ENCODE data around the gene ARSB.

Gene ARSB

DNA sequence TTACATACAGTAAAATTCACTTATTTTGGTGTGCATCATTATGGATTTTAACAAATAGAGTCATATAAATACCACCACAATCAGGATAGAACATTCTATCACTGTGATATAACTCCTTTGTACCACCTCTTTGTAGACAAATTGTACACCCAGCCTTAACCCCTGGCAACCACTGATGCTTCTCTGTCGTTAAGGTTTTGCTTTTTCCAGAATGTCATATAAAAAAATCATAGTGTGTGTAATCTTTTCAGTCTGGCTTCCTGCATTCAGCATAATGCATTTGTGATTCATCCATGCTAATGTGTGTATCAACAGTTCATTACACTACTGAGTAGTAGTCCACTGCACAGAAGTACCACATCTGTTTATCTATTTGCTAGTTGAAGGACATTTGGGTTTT lies 81.2 kb downstream of the ARSB start:
- Histone ChIP-seq H3K27ac (ENCODE audit: low read depth, low read length) (no peak overlapping the region), H3K36me3 (ENCODE audit: control insufficient read depth, insufficient read depth, low read length) (no peaks in the 10 kb centered on the region), H3K4me1 (ENCODE audit: control insufficient read depth, insufficient read depth, low read length) (peaks cover 16% of the 10 kb centered on the region), H3K27me3 (ENCODE audit: control insufficient read depth, insufficient read depth, low read length) (no peaks in the 10 kb centered on the region), H3K4me3 (ENCODE audit: low read length) (no peak overlapping the region), H3K9ac (ENCODE audit: low read length) (no peak overlapping the region)

DNA sequence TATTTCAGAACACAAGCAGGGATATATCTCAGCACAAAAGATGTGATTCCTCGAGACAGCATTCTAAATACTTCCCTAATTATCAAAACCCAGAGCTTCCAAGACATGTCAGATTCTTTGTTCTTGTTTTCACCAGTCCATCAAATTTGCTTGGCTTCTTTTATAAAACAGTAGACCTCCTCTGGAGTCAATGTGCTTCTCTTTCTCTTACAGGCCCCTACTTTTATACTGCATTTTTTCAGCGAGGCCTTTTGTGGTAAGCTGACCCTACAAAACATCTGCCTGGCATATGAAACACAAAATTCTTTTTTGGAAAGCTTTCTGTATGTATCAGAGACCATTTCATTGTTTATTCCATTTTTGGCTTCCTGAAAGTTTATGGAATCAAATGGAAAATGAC lies 81.8 kb downstream of the ARSB start:
- H3K27ac ChIP-seq (ENCODE audit: low read depth, low read length): no peak overlapping the region
- H3K4me3 ChIP-seq (ENCODE audit: low read length): no peak overlapping the region
- no peak overlapping the region for H3K9ac ChIP-seq (ENCODE audit: low read length)
- H3K27me3 ChIP-seq (ENCODE audit: control insufficient read depth, insufficient read depth, low read length): no peaks in the 10 kb centered on the region
- H3K36me3 ChIP-seq (ENCODE audit: control insufficient read depth, insufficient read depth, low read length): no peaks in the 10 kb centered on the region
- H3K4me1 ChIP-seq (ENCODE audit: control insufficient read depth, insufficient read depth, low read length): peaks cover 12% of the 10 kb centered on the region

DNA sequence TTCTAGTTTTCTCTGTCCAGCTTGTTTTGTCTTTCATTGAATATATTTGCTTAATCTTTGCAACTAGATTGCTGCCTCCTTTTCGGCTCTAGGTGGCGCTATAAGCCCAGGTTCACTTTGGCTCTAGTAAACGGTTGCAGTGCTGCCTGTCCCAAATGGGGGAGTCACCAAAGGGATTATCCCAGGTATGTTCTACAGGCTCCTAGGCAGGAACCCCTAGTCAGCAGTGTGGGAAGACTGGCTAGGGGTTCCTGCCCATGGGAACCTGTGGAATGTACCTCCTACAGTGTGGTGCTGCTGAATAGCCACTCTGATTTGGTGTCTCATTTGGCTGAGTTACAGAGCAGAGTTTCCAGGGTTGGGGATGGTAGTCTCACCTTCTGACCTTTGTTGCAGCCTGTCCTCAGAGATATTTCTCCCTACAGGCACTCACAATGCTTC lies 85.2 kb downstream of the ARSB start:
- no peak overlapping the region for H3K9ac ChIP-seq (ENCODE audit: low read length)
- H3K4me1 ChIP-seq (ENCODE audit: control insufficient read depth, insufficient read depth, low read length): no peaks in the 10 kb centered on the region

DNA sequence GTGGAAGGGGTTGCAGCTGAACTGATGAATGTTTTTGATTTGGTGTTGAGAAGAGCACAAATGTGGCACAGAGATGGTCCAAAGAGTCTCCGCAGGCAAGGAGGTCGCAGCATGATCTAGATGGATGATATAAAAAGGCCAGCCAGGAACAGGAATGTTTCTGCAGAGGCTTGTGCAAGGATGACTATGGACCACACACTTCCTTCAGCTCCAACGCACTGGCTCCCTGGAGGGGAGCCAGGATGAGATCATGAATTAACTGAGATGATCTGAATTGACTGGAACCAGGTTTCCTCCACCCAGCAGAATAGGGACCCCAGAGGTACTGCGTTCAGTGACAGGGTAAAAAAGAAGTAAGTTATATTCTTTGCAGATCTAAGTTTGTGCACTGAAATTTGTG lies 89.0 kb downstream of the ARSB start:
- no peak overlapping the region for H3K9ac ChIP-seq (ENCODE audit: low read length)
- H3K4me1 ChIP-seq (ENCODE audit: control insufficient read depth, insufficient read depth, low read length): no peaks in the 10 kb centered on the region
- H3K27ac ChIP-seq (ENCODE audit: low read depth, low read length): no peak overlapping the region
- no peaks in the 10 kb centered on the region for H3K27me3 ChIP-seq (ENCODE audit: control insufficient read depth, insufficient read depth, low read length)
- no peaks in the 10 kb centered on the region for H3K36me3 ChIP-seq (ENCODE audit: control insufficient read depth, insufficient read depth, low read length)
- H3K4me3 ChIP-seq (ENCODE audit: low read length): no peak overlapping the region

More for the DNA sequence above, 85.2 kb downstream of the ARSB start:
- Histone ChIP-seq H3K4me3 (ENCODE audit: low read length) (no peak overlapping the region), H3K27ac (ENCODE audit: low read depth, low read length) (no peak overlapping the region), H3K27me3 (ENCODE audit: control insufficient read depth, insufficient read depth, low read length) (no peaks in the 10 kb centered on the region), H3K36me3 (ENCODE audit: control insufficient read depth, insufficient read depth, low read length) (no peaks in the 10 kb centered on the region)

DNA sequence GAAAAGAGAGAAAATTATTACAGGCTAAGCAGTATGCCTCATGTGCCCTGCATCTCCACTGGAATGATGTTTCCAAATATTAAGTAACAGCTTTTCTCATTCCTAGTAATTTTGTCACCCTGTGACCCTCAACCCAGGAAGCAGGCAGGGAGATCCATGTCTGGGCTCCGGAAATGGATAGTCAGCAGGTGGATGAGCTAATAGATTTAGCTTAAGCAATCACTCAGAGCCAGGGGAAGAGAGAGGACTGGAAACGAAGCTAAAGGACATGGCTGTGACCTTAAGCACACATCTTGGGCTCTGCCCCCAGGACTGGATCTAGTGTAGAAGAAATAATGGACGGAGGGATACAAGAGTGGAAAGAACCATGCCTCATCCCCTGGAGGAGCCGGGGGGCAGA lies 89.5 kb downstream of the ARSB start:
- no peak overlapping the region for H3K27ac ChIP-seq (ENCODE audit: low read depth, low read length)

DNA sequence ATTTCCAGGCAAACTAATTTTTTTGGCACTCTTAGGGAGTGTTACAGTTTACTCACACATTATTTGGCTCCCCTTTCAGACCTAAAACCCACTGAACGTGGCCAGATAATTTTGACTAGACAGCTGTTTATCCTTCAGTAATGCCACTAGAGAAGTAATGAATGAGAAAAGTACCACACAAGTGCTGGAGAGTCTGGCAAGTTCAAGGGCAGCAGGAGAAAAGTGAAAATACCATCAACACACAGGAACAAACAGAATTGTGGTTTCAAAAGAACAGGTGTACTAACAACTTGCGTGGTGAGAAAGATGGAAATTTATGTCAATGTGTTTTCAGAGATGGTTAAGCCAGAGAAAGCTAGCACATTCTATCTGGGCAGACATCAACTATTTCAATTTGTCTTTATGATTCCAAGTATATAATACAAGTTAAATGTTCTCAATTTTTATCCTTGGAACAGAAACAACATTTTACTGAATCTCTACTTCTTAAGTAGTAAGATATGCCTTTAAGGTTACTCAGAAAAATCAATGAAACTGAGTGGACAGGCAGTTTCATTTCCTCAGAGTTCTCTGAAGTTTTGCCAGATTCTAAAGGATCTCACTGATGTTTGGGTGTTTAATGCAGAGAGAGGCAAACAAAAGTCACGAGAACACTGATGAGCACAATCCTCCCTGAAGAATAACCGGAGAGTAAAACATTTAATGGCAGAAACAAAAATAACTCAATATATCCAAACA lies 91.0 kb downstream of the ARSB start:
- no peaks in the 10 kb centered on the region for H3K4me1 ChIP-seq (ENCODE audit: control insufficient read depth, insufficient read depth, low read length)
- H3K27me3 ChIP-seq (ENCODE audit: control insufficient read depth, insufficient read depth, low read length): no peaks in the 10 kb centered on the region
- no peak overlapping the region for H3K27ac ChIP-seq (ENCODE audit: low read depth, low read length)
- H3K9ac ChIP-seq (ENCODE audit: low read length): no peak overlapping the region
- no peak overlapping the region for H3K4me3 ChIP-seq (ENCODE audit: low read length)
- no peaks in the 10 kb centered on the region for H3K36me3 ChIP-seq (ENCODE audit: control insufficient read depth, insufficient read depth, low read length)

More for the DNA sequence above, 89.5 kb downstream of the ARSB start:
- Histone ChIP-seq H3K9ac (ENCODE audit: low read length) (no peak overlapping the region), H3K36me3 (ENCODE audit: control insufficient read depth, insufficient read depth, low read length) (no peaks in the 10 kb centered on the region), H3K4me1 (ENCODE audit: control insufficient read depth, insufficient read depth, low read length) (no peaks in the 10 kb centered on the region), H3K4me3 (ENCODE audit: low read length) (no peak overlapping the region), H3K27me3 (ENCODE audit: control insufficient read depth, insufficient read depth, low read length) (no peaks in the 10 kb centered on the region)

DNA sequence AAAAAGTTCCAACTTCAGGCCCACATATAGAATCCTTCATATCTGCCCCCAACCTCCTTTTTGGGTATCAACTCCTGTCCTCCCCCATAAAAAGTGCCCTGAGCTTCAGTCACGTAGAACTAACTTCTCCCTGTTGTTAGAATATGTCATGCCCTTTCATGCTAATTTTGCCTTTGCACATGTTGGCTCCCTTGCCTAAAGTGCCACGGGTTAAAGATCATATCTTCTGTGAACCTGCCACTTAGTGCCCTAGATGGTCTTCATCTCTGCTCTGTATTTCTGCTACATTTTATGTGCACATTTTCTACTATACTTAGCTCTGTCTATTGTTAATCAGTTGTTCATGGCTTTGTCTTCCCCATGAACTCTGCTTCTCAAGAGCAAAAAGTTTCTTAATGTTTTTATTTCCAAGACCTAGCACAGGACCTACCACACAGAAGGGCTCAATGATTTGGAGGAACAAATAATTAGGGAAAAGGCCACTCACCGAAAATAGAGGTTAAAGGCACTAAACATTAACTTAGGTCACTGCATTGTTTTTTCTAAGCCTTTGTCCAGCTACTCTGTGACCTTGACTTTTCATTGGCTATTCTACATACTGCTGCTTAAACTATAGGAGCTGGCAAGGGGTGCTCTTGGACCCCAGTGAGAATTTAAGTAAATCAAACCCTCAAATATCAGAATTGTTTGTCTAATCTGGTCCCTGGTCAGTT lies 94.3 kb downstream of the ARSB start:
- Histone ChIP-seq H3K4me1 (ENCODE audit: control insufficient read depth, insufficient read depth, low read length) (peaks cover 6% of the 10 kb centered on the region), H3K36me3 (ENCODE audit: control insufficient read depth, insufficient read depth, low read length) (no peaks in the 10 kb centered on the region), H3K9ac (ENCODE audit: low read length) (no peak overlapping the region), H3K4me3 (ENCODE audit: low read length) (no peak overlapping the region), H3K27me3 (ENCODE audit: control insufficient read depth, insufficient read depth, low read length) (no peaks in the 10 kb centered on the region), H3K27ac (ENCODE audit: low read depth, low read length) (no peak overlapping the region)

DNA sequence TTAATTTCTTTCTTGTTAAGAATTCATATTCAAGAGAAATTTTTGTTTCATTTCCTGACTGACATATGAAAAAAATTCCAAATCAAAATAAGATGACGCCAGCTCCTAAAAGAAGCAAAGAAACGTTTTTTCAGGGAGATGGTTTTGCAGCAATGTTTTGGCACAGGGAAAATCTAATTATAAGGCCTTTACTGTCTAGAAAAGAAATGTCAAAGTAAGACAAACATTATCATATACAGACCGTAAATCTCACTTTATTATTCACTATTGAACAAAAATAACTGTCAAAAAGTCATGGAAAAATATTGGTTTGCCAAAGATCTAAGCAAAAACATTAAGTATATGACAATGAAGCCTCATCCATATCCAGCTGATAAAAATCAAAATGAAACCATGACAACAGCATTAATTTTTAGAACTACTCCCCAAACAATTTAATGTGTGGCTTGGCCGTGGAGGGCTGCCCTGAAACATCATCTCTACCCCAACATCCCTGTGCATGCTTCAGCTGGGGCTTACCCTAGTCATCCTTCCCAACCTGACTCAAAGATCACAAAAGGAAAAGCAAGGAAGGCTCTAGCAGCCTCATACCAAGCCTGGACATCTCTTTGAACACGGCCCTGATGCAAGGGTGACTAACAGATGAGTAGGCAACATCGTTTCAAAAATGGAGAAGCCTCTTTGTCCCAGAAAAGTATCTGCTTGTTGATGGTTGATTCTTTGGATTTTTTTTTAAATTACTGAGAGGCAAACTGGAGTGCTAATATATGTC lies 95.6 kb downstream of the ARSB start:
- Histone ChIP-seq H3K9ac (ENCODE audit: low read length) (no peak overlapping the region), H3K36me3 (ENCODE audit: control insufficient read depth, insufficient read depth, low read length) (no peaks in the 10 kb centered on the region), H3K27ac (ENCODE audit: low read depth, low read length) (no peak overlapping the region), H3K4me3 (ENCODE audit: low read length) (no peak overlapping the region), H3K27me3 (ENCODE audit: control insufficient read depth, insufficient read depth, low read length) (no peaks in the 10 kb centered on the region), H3K4me1 (ENCODE audit: control insufficient read depth, insufficient read depth, low read length) (peaks cover 6% of the 10 kb centered on the region)

DNA sequence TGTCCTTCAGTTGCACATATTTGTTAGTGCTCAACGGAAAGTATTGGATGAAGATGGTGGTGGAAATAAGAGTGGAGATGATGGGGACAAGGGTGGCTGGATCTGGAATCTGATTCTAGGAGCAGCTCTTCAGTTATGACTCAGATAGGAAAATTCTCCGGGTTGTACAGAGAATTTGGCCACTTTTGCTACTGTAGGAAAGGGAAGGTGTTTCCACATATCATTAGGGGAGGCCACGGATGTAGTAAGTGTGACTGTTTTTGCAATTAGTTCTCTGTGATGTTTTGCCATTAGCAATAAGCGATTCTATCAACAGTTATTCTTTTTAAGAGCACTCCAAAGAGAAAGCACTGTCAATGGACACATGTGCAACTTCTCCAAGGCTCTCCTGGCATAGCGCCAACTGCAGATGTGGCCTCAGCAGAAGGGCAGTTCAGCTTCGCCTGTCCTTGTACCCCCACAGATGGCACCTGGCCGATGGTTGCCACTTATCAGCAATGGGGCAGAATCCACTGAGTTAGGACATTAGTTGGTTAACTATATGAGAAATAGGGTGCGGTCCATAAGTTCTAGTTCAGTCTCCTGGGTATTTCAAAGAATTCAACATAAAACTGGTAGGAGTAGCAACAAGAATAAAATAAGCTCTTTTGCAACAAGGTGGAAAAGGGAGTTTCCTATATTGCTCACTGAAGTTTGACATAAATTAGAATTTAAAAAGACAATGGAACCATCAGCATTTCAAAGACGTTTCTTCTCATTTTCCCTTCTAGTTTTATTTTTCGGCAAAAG lies 96.3 kb downstream of the ARSB start:
- H3K27ac ChIP-seq (ENCODE audit: low read depth, low read length): peak overlapping the region; percentile 1
- no peaks in the 10 kb centered on the region for H3K27me3 ChIP-seq (ENCODE audit: control insufficient read depth, insufficient read depth, low read length)
- H3K4me3 ChIP-seq (ENCODE audit: low read length): no peak overlapping the region
- H3K4me1 ChIP-seq (ENCODE audit: control insufficient read depth, insufficient read depth, low read length): peaks cover 6% of the 10 kb centered on the region
- H3K9ac ChIP-seq (ENCODE audit: low read length): no peak overlapping the region
- H3K36me3 ChIP-seq (ENCODE audit: control insufficient read depth, insufficient read depth, low read length): no peaks in the 10 kb centered on the region

DNA sequence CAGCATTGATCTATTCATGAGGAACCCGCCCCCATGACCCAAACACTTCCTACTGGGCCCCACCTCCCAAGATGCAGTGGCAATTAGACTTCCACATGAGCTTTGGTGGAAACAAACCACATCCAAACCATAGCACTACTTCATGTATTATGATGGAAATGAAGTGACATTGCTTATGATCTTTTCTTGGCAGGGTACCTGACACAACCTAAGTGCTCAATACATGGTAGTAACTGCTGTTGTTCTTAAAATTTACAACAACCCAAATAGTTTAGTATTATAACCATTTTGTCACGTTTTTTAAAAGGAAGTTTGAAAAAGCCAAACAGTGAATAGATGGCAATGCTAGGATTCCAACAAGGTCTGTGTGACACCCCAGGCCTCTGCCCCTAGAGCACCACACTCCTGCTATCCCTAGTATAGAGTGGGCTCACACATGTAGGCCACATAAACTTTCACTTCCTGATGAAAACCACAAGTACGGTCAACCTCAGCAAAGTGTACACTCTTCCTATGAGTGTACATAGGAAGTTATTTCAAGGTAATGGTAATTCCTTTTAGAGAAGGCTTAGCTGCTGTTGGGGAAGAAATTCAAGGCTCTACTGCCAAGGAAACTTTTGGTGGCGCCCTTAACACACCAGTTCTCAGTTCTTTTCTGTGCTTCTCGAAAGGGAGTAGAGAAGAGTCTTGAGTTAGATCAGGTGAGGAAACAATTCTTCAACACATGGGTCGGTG lies 97.6 kb downstream of the ARSB start:
- no peak overlapping the region for H3K4me3 ChIP-seq (ENCODE audit: low read length)
- no peak overlapping the region for H3K27ac ChIP-seq (ENCODE audit: low read depth, low read length)
- H3K27me3 ChIP-seq (ENCODE audit: control insufficient read depth, insufficient read depth, low read length): no peaks in the 10 kb centered on the region
- H3K36me3 ChIP-seq (ENCODE audit: control insufficient read depth, insufficient read depth, low read length): no peaks in the 10 kb centered on the region
- H3K9ac ChIP-seq (ENCODE audit: low read length): no peak overlapping the region
- peaks cover 6% of the 10 kb centered on the region for H3K4me1 ChIP-seq (ENCODE audit: control insufficient read depth, insufficient read depth, low read length)

DNA sequence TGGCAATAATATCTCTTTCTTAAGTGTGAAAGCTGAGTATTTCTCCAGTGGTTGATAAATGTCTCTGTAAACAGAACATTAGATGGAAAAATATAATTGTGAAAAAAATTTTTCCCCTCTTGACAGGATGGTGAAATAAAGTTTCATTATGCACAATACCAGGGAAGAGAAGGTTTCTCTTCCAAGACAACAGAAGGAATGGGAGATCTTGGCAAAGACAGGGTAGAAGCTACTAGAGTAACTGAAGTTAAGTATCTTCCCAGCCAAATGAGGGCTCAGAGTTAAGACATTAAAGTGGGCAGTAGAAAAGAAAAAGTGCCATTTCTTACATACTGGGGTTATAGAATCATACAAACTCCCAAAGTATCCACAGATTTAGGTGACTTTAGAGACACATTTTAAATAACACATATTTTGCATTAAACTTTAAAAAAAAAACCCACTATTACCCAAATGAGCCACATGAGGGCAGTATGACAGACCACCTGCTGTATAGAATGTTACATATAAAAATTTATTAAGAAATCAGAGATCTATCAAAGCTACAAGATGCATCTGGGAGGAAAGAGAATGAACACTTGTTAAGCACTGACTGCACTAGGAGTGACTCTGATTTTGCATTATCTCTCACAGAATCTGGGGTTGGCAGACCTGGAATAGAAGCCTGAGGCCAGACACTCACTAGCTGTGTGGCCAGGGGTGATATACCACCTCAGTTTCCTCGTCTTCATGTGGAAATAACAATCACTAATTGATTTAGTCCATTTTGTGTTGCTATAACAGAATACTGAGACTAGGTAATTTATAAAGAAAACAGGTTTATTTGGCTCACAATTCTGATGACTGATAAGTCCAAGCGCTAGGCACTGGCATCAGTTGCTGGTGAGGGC lies 98.5 kb downstream of the ARSB start:
- H3K9ac ChIP-seq (ENCODE audit: low read length): no peak overlapping the region
- peaks cover 6% of the 10 kb centered on the region for H3K4me1 ChIP-seq (ENCODE audit: control insufficient read depth, insufficient read depth, low read length)

More for the DNA sequence above, 98.5 kb downstream of the ARSB start:
- Histone ChIP-seq H3K27me3 (ENCODE audit: control insufficient read depth, insufficient read depth, low read length) (no peaks in the 10 kb centered on the region), H3K4me3 (ENCODE audit: low read length) (no peak overlapping the region), H3K36me3 (ENCODE audit: control insufficient read depth, insufficient read depth, low read length) (no peaks in the 10 kb centered on the region), H3K27ac (ENCODE audit: low read depth, low read length) (no peak overlapping the region)

Data from rectal smooth muscle tissue (tissue), 1 donor.